Measurements from ENCODE around the gene INAVA. TPM values are rescaled to one million over a fixed set of nuclear protein-coding genes. Genes with fewer than 3 reads are reported as not detected.

Gene INAVA
- total and polyA plus RNA-seq, 10 of the 15 experiments (the other 5 are each of a cell fraction or from before 2014, with no cell fraction given): 3.6 to 15.4 (median 9.5) TPM

- TF ChIP-seq E2F8 (IDR thresholded peaks at IDR 0.05; ENCODE audit: low read depth, partially characterized antibody) (no peak), NBN (IDR thresholded peaks at IDR 0.05) (peak; percentile 76; the same call in 1 of the 2 replicates), ZNF24 (IDR thresholded peaks at IDR 0.05) (peak; percentile 76; the same call in 1 of the 2 replicates), PRDM15 (CRISPR knock-in tag; IDR thresholded peaks at IDR 0.05) (peak; percentile 59; the same call in 1 of the 2 replicates), IRF5 (IDR thresholded peaks at IDR 0.05; ENCODE audit: borderline replicate concordance) (no peak), CBFB (IDR thresholded peaks at IDR 0.05; ENCODE audit: low read depth) (peak; percentile 73), ZNF592 (IDR thresholded peaks at IDR 0.05) (0 out of 2 replicates have a peak, but pooled peaks have one; percentile 37), MEF2A (IDR thresholded peaks at IDR 0.05; ENCODE audit: insufficient read depth, low read depth, low read length) (0 out of 2 replicates have a peak, but pooled peaks have one; percentile 58), NFIC (IDR thresholded peaks at IDR 0.05; ENCODE audit: low read depth, low read length) (peak; percentile 90), EP300 (IDR thresholded peaks at IDR 0.05; ENCODE audit: borderline replicate concordance in 1 of 2, control insufficient read depth in 1 of 2, low read depth in 2 of 2, low read length in 2 of 2) (peak; percentile 44 to 86; a peak in 3 of 4 replicates), CREM (IDR thresholded peaks at IDR 0.05; ENCODE audit: low read depth) (peak; percentile 79), NR2C1 (IDR thresholded peaks at IDR 0.05) (no peak), JUNB (IDR thresholded peaks at IDR 0.05) (peak; percentile 97), KDM1A (IDR thresholded peaks at IDR 0.05; ENCODE audit: borderline replicate concordance) (no peak), BACH1 (IDR thresholded peaks at IDR 0.05; ENCODE audit: borderline replicate concordance) (peak; percentile 30; the same call in 1 of the 2 replicates), ATF2 (IDR thresholded peaks at IDR 0.05; ENCODE audit: low read length) (peak; percentile 69; the same call in 1 of the 2 replicates)
Measured at GRCh38 chr1:200869753-200870391, 24.8 kb upstream of the INAVA start (continued).

Data from GM12878 (cell line).